HepG2 (cell line): Measurements from ENCODE around the gene AFF2. TPM values are rescaled to one million over a fixed set of nuclear protein-coding genes. Genes with fewer than 3 reads are reported as not detected.
A peak's percentile ranks its signal among the peaks of the same experiment; 100 is the strongest.

Experiments
- ATAC-seq: fragments of 200-7000 bp; cut with Tn5 transposase; 3 replicates; pipeline ENCODE4 v1.9.1; 2020; ENCODE audit warnings: mild to moderate bottlenecking, moderate library complexity
- BruUV-seq: library from RNA; stranded (reverse); fragments of 400-500 nt; replicated peaks from 2 replicates; lab custom pipeline; 2021; lab: Mats Ljungman, UMichigan
- CTCF ChIA-PET: fragments of 300-600 bp; formaldehyde crosslinking; extraction: SDS; loops from one replicate; lab custom pipeline; 2021; ENCODE audit warnings: low total read pairs, inconsistent platforms, low intra/inter-chr PET ratio; lab: Yijun Ruan, JAX
- POLR2A ChIA-PET: fragments of 350-600 bp; sonication (Branson Sonifier 250); formaldehyde crosslinking; loops from one replicate; lab custom pipeline; 2020; ENCODE audit warnings: antibody characterized with exemption, inconsistent platforms; lab: Yijun Ruan, JAX
- DNase-seq: peaks from one replicate; pipeline ENCODE4 v3.0.0-alpha.2; 2015; ENCODE audit warnings: low spot score
- FAIRE-seq: peaks from 3 replicates; lab custom pipeline; 2011; peaks lifted over from hg19 to GRCh38; lab: Jason Lieb, UNC
- H2AFZ ChIP-seq: one replicate; pipeline ENCODE4 v1.6.1; 2011; ENCODE audit warnings: low read length, inconsistent platforms
- H3K27ac ChIP-seq: fragments of 300-600 bp; 3 replicates; pipeline ENCODE4 v1.8.0; 2011; ENCODE audit warnings: mixed run types, mild to moderate bottlenecking, mixed read lengths, low read length, inconsistent platforms; ENCODE audit not compliant: insufficient read depth; ENCODE audit errors: extremely low read length
- H3K27me3 ChIP-seq, 2 experiments: fragments of 200-600 bp in 1 of 2; 2 replicates in 1 of 2; 3 replicates in 1 of 2; pipeline versions ENCODE4 v1.6.0 to v1.8.0; 2011; ENCODE audit warnings: low read length in 2 of 2, mild to moderate bottlenecking in 2 of 2, moderate library complexity in 2 of 2, inconsistent platforms in 1 of 2; ENCODE audit not compliant: insufficient read depth in 2 of 2, control insufficient read depth in 1 of 2
- H3K36me3 ChIP-seq, 2 experiments: fragments of 200-600 bp in 1 of 2; replicated peaks in 1 of 2; 2 replicates in 1 of 2; 3 replicates in 1 of 2; pipeline versions ENCODE4 v1.5.1 to v1.8.0; 2011; ENCODE audit warnings: low read length in 2 of 2, inconsistent platforms in 1 of 2; ENCODE audit not compliant: insufficient read depth in 2 of 2, control insufficient read depth in 1 of 2
- H3K4me1 ChIP-seq: 2 replicates; pipeline ENCODE4 v1.5.1; 2012; ENCODE audit warnings: low read length, inconsistent platforms; ENCODE audit not compliant: insufficient read depth
- H3K4me2 ChIP-seq: 2 replicates; pipeline ENCODE4 v1.6.0; 2011; ENCODE audit warnings: low read depth, low read length, inconsistent platforms
- H3K4me3 ChIP-seq, 3 experiments: fragments of 200-600 bp in 1 of 3; sonication (generic), shearing (Covaris generic) in 1 of 3; replicated peaks in 1 of 3; 2 replicates each; pipeline ENCODE4 v1.5.1; 2011 to 2016; ENCODE audit warnings: low read length in 3 of 3, inconsistent platforms in 2 of 3, low read depth in 2 of 3, mild to moderate bottlenecking in 2 of 3, control low read depth in 1 of 3, mixed read lengths in 1 of 3; ENCODE audit not compliant: insufficient read depth in 1 of 3
- H3K79me2 ChIP-seq: one replicate; pipeline ENCODE4 v1.6.1; 2011; ENCODE audit warnings: low read length, inconsistent platforms; ENCODE audit not compliant: insufficient read depth
- H3K9ac ChIP-seq: 2 replicates; pipeline ENCODE4 v1.6.0; 2011; ENCODE audit warnings: mild to moderate bottlenecking, low read depth, low read length, inconsistent platforms; ENCODE audit not compliant: insufficient read depth
- H3K9me3 ChIP-seq: 2 replicates; pipeline ENCODE4 v1.5.1; 2012; ENCODE audit warnings: mild to moderate bottlenecking, low read length
- H4K20me1 ChIP-seq: 2 replicates; pipeline ENCODE4 v1.6.0; 2011; ENCODE audit warnings: inconsistent platforms, mild to moderate bottlenecking, low read length, moderate library complexity; ENCODE audit not compliant: insufficient read depth
- ATF7 ChIP-seq, 2 experiments: fragments of 450-650 bp in 1 of 2; sonication (generic) in 1 of 2; formaldehyde crosslinking in 1 of 2; IDR thresholded peaks; 2 replicates each; pipeline versions ENCODE4 v1.4.0 to v1.6.1; 2016 to 2020; ENCODE audit warnings: antibody characterized with exemption in 1 of 2, mild to moderate bottlenecking in 1 of 2, missing genetic modification reagents in 1 of 2
- KMT2B ChIP-seq: IDR thresholded peaks from 2 replicates; pipeline ENCODE4 v1.6.1; 2016; ENCODE audit warnings: missing genetic modification reagents, missing compliant biosample characterization
- MAFF ChIP-seq: IDR thresholded peaks from 2 replicates; pipeline ENCODE4 v1.6.1; 2011; ENCODE audit warnings: low read depth, low read length, improper control_type of control experiment
- MAFK ChIP-seq, 2 experiments: IDR thresholded peaks in 1 of 2; conservative IDR thresholded peaks in 1 of 2; 2 replicates each; pipeline ENCODE4 v1.6.1; 2011; ENCODE audit warnings: improper control_type of control experiment in 2 of 2, low read length in 2 of 2
- TFE3 ChIP-seq: IDR thresholded peaks from 2 replicates; pipeline ENCODE4 v1.6.1; 2016
- ZKSCAN1 ChIP-seq: fragments of 150-350 bp; IDR thresholded peaks from 2 replicates; pipeline ENCODE4 v1.6.1; 2014; ENCODE audit warnings: low read length
- ZNF24 ChIP-seq: fragments of 450-650 bp; IDR thresholded peaks from 2 replicates; pipeline ENCODE4 v1.6.1; 2017; ENCODE audit warnings: antibody characterized with exemption, mild to moderate bottlenecking
- ZNF276 ChIP-seq: sonication (generic); formaldehyde crosslinking; IDR thresholded peaks from 2 replicates; pipeline ENCODE4 v1.4.0; 2020; ENCODE audit warnings: mild to moderate bottlenecking, low read depth, missing genetic modification reagents
- ZNF430 ChIP-seq: sonication (generic); formaldehyde crosslinking; IDR thresholded peaks from 2 replicates; pipeline ENCODE4 v1.9.0; 2021; ENCODE audit warnings: mild to moderate bottlenecking, missing genetic modification reagents
- ZNF567 ChIP-seq: sonication (generic); formaldehyde crosslinking; IDR thresholded peaks from 2 replicates; pipeline ENCODE4 v1.8.1; 2023; ENCODE audit warnings: mild to moderate bottlenecking, missing genetic modification reagents, borderline replicate concordance
- WGBS: methylation state at CpG from one replicate; pipeline ENCODE4 v1.1.6; 2017; ENCODE audit warnings: low lambda C conversion rate; 5-methylcytosine and 5-hydroxymethylcytosine counted together
- in situ Hi-C: cut with HindIII; loops from 2 replicates; pipeline ENCODE4 v1.10.0; 2017; ENCODE audit warnings: low pct_unique_long_range_greater_than_20kb; ENCODE audit not compliant: extremely low pct_ligation_motif_present
- intact Hi-C: fragments of 100-400 bp; cut with micrococcal nuclease; formaldehyde crosslinking; loops from one replicate; pipeline ENCODE4 v1.10.0; 2022; ENCODE audit not compliant: unreplicated experiment
- polyA plus RNA-seq, 8 experiments: library from polyadenylated mRNA; depleted of rRNA in 3 of 8; stranded (reverse) in 7 of 8; unstranded in 1 of 8; fragments of >200 nt; fragmentation: Illumina TruSeq in 4 of 8; extraction: Trizol in 4 of 8; gene quantifications; 2 replicates each; pipeline versions ENCODE4 v1.2.1 to v1.2.3, GENCODE V29; 2011 to 2016; ENCODE audit warnings: low read depth in 4 of 8, missing spikeins in 1 of 8, mixed read lengths in 1 of 8; ENCODE audit not compliant: insufficient read depth in 1 of 8
- small RNA-seq, 3 experiments: library from RNA; depleted of rRNA; stranded (forward); fragments of <200 nt; gene quantifications; one replicate each; pipeline ENCODE3, GENCODE V24; 2012; ENCODE audit warnings: low read depth in 2 of 3, low replicate concordance in 1 of 3; ENCODE audit not compliant: insufficient read length in 3 of 3, insufficient read depth in 2 of 3
- total RNA-seq, 5 experiments: library from RNA; depleted of rRNA; stranded (reverse); fragments of >200 nt; fragmentation: Illumina TruSeq; extraction: Trizol; gene quantifications; 2 replicates each; pipeline ENCODE4 v1.2.3, GENCODE V29; 2016; ENCODE audit warnings: low read depth in 1 of 5

AFF2 gene
- total and polyA plus RNA-seq, 2 of the 13 experiments (the other 11 are each of a cell fraction or from before 2014, with no cell fraction given) = not detected

GRCh38 chrX:149045645-149046210 is 545.3 kb downstream of the AFF2 start:
- Histone ChIP-seq H3K27me3 (no peaks in the 10 kb centered on the region), H3K4me1 (no peaks in the 10 kb centered on the region), H3K27ac (no peak overlapping the region), H3K79me2 (no peaks in the 10 kb centered on the region), H4K20me1 (no peaks in the 10 kb centered on the region), H3K4me2 (no peak overlapping the region), H2AFZ (no peak overlapping the region), H3K4me3 (no peak overlapping the region), H3K9me3 (no peaks in the 10 kb centered on the region), H3K36me3 (no peaks in the 10 kb centered on the region), H3K9ac (no peak overlapping the region)
- POLR2A ChIA-PET = no interaction called here
- CTCF ChIA-PET = no interaction called here
- intact Hi-C loops (no loop called here), in situ Hi-C loops (no loop called here)
- TF ChIP-seq ZNF567 (no peak), ATF7 (IDR thresholded peaks at IDR 0.05) (peak; percentile 72), ATF7 (CRISPR knock-in tag; IDR thresholded peaks at IDR 0.05) (no peak), ZNF24 (no peak), ZNF430 (CRISPR knock-in tag) (no peak), TFE3 (CRISPR knock-in tag) (no peak), MAFK (conservative IDR thresholded peaks at IDR 0.05 in 1 of 2, IDR thresholded peaks at IDR 0.05 in 1 of 2; ENCODE audit: low read length in 2 of 2) (peak; percentile 68 to 94), ZKSCAN1 (no peak), MAFF (peak; percentile 88), KMT2B (CRISPR knock-in tag) (no peak), ZNF276 (CRISPR knock-in tag) (no peak)
- ATAC-seq (no peak), DNase-seq (no peak), FAIRE-seq (no peak)
- 0% methylated on average over 1 of the region's 1 CpG for WGBS
- BruUV-seq = no TSS peak

Small RNAs within 50 kb of the gene (small RNA-seq; reads per million reads assigned to genes)
- gene RN7SKP267 = 0 reads per million in 3 experiments
